Kidney (tissue), 14 donors: ENCODE measurements around the gene TXNRD1. TPM values are rescaled to one million over a fixed set of nuclear protein-coding genes. Genes with fewer than 3 reads are reported as not detected.

Experiments used
- DNase-seq, 5 donors: peaks; one replicate each; pipeline ENCODE4 v3.0.0-alpha.2; 2013 to 2020
- FAIRE-seq: peaks from 2 replicates; lab custom pipeline; 2012; peaks lifted over from hg19 to GRCh38; lab: Jason Lieb, UNC
- H3K27ac ChIP-seq, 2 donors: one replicate each; pipeline ENCODE4 v1.7.0; 2013; ENCODE audit warnings: low read depth in 2 of 2, low read length in 2 of 2, inconsistent platforms in 1 of 2
- H3K27me3 ChIP-seq: one replicate; pipeline ENCODE4 v1.7.1; 2013; ENCODE audit warnings: low read length, inconsistent platforms; ENCODE audit not compliant: control insufficient read depth, insufficient read depth
- H3K36me3 ChIP-seq, 3 donors: one replicate each; pipeline versions ENCODE4 v1.7.0 to v1.7.1; 2013; ENCODE audit warnings: low read length in 3 of 3, control low read depth in 1 of 3, inconsistent platforms in 1 of 3; ENCODE audit not compliant: insufficient read depth in 3 of 3, control insufficient read depth in 2 of 3
- H3K4me1 ChIP-seq, 3 donors: one replicate each; pipeline versions ENCODE4 v1.7.0 to v1.7.1; 2013; ENCODE audit warnings: low read length in 3 of 3, inconsistent platforms in 1 of 3, low read depth in 1 of 3; ENCODE audit not compliant: control insufficient read depth in 2 of 3, insufficient read depth in 2 of 3
- H3K4me3 ChIP-seq, 3 donors: one replicate each; pipeline versions ENCODE4 v1.7.0 to v1.8.1; 2013; ENCODE audit warnings: low read length in 3 of 3, control low read depth in 1 of 3, inconsistent platforms in 1 of 3
- H3K9ac ChIP-seq, 3 donors: one replicate each; pipeline versions ENCODE4 v1.7.0 to v1.7.1; 2013; ENCODE audit warnings: low read length in 3 of 3, control low read depth in 1 of 3, inconsistent platforms in 1 of 3
- H3K9me3 ChIP-seq, 3 donors: one replicate each; pipeline versions ENCODE4 v1.7.0 to v1.7.1; 2013; ENCODE audit warnings: low read length in 3 of 3, control low read depth in 1 of 3, inconsistent platforms in 1 of 3; ENCODE audit not compliant: control insufficient read depth in 2 of 3, insufficient read depth in 1 of 3
- intact Hi-C: fragments of 100-400 bp; cut with DNase I; formaldehyde crosslinking; loops from one replicate; pipeline ENCODE4 v1.11.1; 2022
- polyA plus RNA-seq: library from polyadenylated mRNA; stranded (reverse); fragments of 350-450 nt; fragmentation: Illumina TruSeq; extraction: RNeasy Lipid Tissue Mini Kit (QIAGEN cat#74804); gene quantifications from one replicate; pipeline ENCODE4 v1.2.3, GENCODE V29; 2014; ENCODE audit warnings: low read depth, low replicate concordance; ENCODE audit not compliant: insufficient read depth
- total RNA-seq: library from RNA; stranded (reverse); fragmentation: NEBNext Ultra II Directional; extraction: Animal tissue kit (Norgen Biotek cat#: 25700); gene quantifications from one replicate; pipeline ENCODE4 v1.2.1, GENCODE V29; 2021
- TF ChIP-seq, protein P1 (sequence below): IDR thresholded peaks from 3 replicates; pipeline ENCODE4 v1.5.1; 2012; ENCODE audit warnings: mild to moderate bottlenecking, moderate library complexity, borderline replicate concordance; ENCODE audit not compliant: insufficient read depth; ENCODE audit errors: extremely low read depth
- donor health status: control.
- donor health status: control.
- donor health status: control.
- donor health status: control.
- donor health status: control.
- donor health status: DM: yes; HTN: yes; CAD: no.
- donor health status: Normal renal cell carcinoma (clear cell type).

The TXNRD1 gene
- total and polyA plus RNA-seq, 2 donors from 2014 or later = 45.0 to 73.2 TPM

DNA sequence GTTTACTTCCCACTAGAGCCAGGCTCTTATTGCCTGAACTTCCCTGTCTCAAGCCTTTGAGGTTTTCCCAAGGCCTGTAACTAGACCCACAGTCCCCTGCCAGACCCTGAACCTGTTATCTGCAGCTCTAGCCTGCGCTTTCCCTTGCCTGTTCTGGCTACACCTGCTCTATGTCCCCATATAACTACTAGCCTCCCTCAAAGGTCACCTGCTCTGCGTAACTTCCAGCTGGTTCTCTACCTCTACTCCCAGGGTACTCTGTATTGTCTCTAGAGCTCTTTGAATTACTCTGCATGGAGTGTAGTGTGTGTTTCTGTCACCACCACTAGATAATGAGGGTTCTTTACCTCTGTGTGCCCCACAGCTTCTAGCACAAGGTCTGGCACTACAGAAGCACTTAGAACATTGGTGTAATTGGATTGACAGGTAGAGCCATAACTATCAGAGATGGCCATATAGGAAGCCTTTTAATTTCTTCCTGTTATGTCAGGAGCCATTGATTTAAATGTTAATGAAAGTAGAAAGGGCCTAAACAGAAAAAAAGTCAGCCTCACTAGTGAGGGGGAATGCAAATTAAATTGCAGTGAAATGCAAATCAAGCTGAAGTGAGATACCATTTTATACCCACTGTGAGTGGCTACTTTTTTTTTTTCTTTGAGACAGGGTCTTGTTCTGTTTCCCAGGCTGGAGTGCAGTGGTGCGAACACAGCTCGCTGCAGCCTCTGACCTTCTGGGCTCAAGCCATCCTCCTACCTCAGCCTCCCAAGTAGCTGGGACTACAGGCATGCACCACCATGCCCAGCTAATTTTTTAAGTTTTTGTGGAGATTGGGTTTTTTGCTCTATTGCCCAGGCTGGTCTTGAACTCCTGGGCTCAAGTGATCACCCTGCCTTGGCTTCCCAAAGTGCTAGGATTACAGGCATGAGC is 135.7 kb downstream of the TXNRD1 start:
- Histone ChIP-seq H3K36me3 (peaks cover 0 to 26% (median 13%) of the 10 kb centered on the region in 3 donors), H3K4me3 (no peak overlapping the region), H3K9ac (no peak overlapping the region), H3K27me3 (no peaks in the 10 kb centered on the region), H3K27ac (no peak overlapping the region), H3K4me1 (no peaks in the 10 kb centered on the region), H3K9me3 (no peaks in the 10 kb centered on the region)
- intact Hi-C loops = no loop called here
- FAIRE-seq = no peak
- no peak for DNase-seq
- TF ChIP-seq, protein P1, sequence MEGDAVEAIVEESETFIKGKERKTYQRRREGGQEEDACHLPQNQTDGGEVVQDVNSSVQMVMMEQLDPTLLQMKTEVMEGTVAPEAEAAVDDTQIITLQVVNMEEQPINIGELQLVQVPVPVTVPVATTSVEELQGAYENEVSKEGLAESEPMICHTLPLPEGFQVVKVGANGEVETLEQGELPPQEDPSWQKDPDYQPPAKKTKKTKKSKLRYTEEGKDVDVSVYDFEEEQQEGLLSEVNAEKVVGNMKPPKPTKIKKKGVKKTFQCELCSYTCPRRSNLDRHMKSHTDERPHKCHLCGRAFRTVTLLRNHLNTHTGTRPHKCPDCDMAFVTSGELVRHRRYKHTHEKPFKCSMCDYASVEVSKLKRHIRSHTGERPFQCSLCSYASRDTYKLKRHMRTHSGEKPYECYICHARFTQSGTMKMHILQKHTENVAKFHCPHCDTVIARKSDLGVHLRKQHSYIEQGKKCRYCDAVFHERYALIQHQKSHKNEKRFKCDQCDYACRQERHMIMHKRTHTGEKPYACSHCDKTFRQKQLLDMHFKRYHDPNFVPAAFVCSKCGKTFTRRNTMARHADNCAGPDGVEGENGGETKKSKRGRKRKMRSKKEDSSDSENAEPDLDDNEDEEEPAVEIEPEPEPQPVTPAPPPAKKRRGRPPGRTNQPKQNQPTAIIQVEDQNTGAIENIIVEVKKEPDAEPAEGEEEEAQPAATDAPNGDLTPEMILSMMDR = no peak

DNA sequence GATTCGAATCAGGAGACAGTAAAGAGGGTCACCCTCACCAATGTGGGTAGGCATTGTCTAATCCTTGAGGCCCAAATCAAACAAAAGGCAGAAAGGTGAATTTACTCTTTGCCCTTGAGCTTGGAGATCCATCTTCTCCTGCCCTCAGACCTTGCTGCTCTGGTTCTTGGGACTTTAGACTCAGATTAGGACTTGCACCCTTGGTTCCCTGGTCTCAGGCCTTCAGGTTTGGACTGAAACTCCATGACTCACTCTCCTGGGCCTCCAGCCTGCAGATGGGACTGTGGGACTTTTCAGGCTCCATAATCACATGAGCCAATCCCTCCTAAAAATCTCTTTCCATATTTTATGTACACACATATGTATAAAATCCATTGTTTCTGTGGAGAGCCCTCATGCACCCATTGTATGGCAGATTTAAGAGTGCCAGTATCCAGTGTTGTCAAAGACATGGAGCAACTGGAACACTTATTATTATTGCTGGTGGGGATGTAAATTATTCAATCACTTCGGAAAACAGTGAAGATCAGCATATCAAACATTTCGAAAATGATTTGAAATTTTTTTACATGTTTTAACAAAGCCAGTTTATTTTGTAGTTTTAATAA is 136.6 kb downstream of the TXNRD1 start:
- Histone ChIP-seq H3K4me1 (no peaks in the 10 kb centered on the region), H3K9me3 (no peaks in the 10 kb centered on the region), H3K27ac (no peak overlapping the region), H3K9ac (no peak overlapping the region), H3K27me3 (no peaks in the 10 kb centered on the region), H3K36me3 (peaks cover 0 to 26% (median 13%) of the 10 kb centered on the region in 3 donors), H3K4me3 (no peak overlapping the region)
- no peak for DNase-seq
- TF ChIP-seq, protein P1 = no peak
- intact Hi-C loops = no loop called here
- no peak for FAIRE-seq

DNA sequence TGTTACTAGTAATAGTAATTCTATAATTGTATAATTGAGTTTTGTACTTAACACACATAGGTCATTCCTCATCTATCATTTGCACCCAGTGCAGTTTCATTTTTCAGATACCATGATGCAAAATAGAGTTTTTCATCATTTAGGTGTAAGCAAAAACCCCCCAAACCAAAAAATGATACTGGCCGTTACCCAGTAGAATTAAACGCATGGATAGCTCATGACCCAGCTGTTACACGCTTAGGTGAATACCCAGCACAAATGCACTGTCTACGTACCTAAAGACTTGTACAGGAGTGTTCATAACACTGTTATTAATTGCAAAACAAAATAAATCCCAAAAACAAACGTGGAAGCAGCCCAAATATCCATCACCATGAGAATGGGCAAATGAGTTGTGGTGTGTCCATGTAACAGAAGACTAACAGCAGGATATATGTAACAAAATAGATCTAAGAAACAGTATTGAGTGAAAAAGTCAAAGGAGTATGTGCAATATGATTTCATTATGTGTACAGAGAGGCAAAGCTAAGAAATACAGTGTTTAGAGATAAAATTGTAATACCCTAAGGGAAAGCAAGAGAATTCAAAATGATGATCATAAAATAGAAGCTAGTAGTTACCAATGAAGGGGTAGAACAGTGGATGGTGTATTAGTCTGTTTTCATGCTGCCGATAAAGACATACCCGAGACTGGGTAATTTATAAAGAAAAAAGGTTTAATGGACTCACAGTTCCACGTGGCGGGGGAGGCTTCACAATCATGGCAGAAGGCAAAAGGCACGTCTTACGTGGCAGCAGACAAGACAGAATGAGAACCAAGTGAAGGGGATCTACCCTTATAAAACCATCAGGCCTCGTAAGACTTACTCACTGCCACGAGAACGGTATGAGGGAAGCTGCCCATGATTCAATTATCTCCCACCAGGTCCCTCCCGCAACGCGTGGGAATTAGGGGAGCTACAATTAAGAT is 137.7 kb downstream of the TXNRD1 start:
- intact Hi-C loops = no loop called here
- Histone ChIP-seq H3K27me3 (no peaks in the 10 kb centered on the region), H3K4me3 (no peak overlapping the region), H3K4me1 (no peaks in the 10 kb centered on the region), H3K27ac (no peak overlapping the region), H3K36me3 (peaks cover 0 to 18% (median 7%) of the 10 kb centered on the region in 3 donors), H3K9ac (no peak overlapping the region), H3K9me3 (no peaks in the 10 kb centered on the region)
- FAIRE-seq (no peak), DNase-seq (no peak)
- TF ChIP-seq, protein P1 = no peak
